Suprapubic skin (tissue), 4 donors: ENCODE results near the gene BAZ2B. TPM values are rescaled to one million over a fixed set of nuclear protein-coding genes. Genes with fewer than 3 reads are reported as not detected.

ENCODE experiments used
- DNase-seq, 2 donors: peaks; one replicate each; pipeline ENCODE4 v3.0.0-alpha.2; 2019; ENCODE audit warnings: low spot score in 2 of 2
- H3K27ac ChIP-seq: fragments of 200-600 bp; sonication (generic); one replicate; pipeline ENCODE4 v1.5.1; 2019
- H3K27me3 ChIP-seq: fragments of 200-600 bp; sonication (generic); one replicate; pipeline ENCODE4 v1.5.1; 2019
- H3K36me3 ChIP-seq: fragments of 200-600 bp; sonication (generic); one replicate; pipeline ENCODE4 v1.5.1; 2019
- H3K4me1 ChIP-seq: fragments of 200-600 bp; sonication (generic); one replicate; pipeline ENCODE4 v1.5.1; 2019
- H3K4me3 ChIP-seq: fragments of 200-600 bp; sonication (generic); one replicate; pipeline ENCODE4 v1.5.1; 2019; ENCODE audit warnings: mild to moderate bottlenecking
- H3K9me3 ChIP-seq: fragments of 200-600 bp; sonication (generic); one replicate; pipeline ENCODE4 v1.5.1; 2019
- EP300 ChIP-seq: sonication (generic); formaldehyde crosslinking; IDR thresholded peaks from one replicate; pipeline ENCODE4 v1.6.1; 2017; ENCODE audit warnings: antibody characterized with exemption
- POLR2A ChIP-seq, 2 donors: fragments of 450-650 bp; IDR thresholded peaks; one replicate each; pipeline ENCODE4 v1.6.1; 2017; ENCODE audit warnings: antibody characterized with exemption in 2 of 2, mild to moderate bottlenecking in 2 of 2, moderate library complexity in 2 of 2
- POLR2AphosphoS5 ChIP-seq, 3 donors: sonication (generic); formaldehyde crosslinking; IDR thresholded peaks; one replicate each; pipeline ENCODE4 v1.6.1; 2017; ENCODE audit warnings: antibody characterized with exemption in 3 of 3
- WGBS: methylation state at CpG from one replicate; pipeline ENCODE4 v1.1.5; 2018; 5-methylcytosine and 5-hydroxymethylcytosine counted together
- total RNA-seq, 4 donors: library from RNA; depleted of rRNA; stranded (reverse); fragments of >200 nt; gene quantifications; one replicate each; pipeline ENCODE4 v1.1.0, GENCODE V29; 2016
- TF ChIP-seq, protein P1 (sequence below), 2 donors: fragments of 200-600 bp in 1 of 2; fragments of 450-650 bp in 1 of 2; sonication (generic) in 1 of 2; IDR thresholded peaks; one replicate each; pipeline ENCODE4 v1.5.1; 2016 to 2019; ENCODE audit warnings: antibody characterized with exemption in 2 of 2, mild to moderate bottlenecking in 1 of 2, moderate library complexity in 1 of 2

The BAZ2B gene
- total RNA-seq, 4 donors from 2014 or later: 61.7 to 185 (median 80.8) TPM

DNA sequence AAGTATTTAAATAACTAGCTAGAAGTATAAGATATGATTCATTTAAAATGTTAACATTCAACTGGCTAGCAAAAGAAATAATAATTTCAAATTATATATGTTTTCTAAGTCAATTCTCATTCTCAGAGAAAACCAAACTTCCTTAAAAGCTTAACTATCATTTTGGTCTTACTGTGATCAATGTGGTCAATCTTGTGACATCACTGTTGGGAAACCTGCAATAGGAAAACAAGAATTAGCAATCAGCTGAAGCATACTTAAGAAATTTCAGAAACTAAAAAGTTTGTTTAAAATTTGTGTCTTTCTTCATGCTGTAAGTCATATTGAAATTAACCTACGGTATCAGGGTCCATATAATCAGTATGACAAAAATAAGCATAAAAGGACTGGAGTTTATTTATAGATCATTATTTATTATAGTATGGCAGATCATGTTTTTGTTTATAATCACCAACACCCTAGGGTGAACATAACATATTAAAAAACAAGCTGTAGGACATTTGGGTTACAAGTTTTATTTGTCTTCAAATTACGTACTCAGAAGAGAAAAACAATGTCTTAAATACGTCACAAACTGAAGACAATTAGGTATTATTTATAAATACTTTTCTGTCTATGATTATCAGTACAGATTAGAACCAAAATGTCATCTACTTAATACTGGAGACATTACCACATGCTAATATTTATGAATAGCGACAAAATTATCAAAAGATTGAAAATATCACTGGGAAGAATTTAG lies 60.5 kb downstream of the BAZ2B start:
- no peak overlapping the region for H3K4me3 ChIP-seq
- WGBS: 96% methylated on average over 4 of the region's 4 CpGs
- H3K4me1 ChIP-seq: no peaks in the 10 kb centered on the region
- H3K36me3 ChIP-seq: no peaks in the 10 kb centered on the region
- TF ChIP-seq EP300 (no peak), POLR2AphosphoS5 (IDR thresholded peaks at IDR 0.05) (no peak), POLR2A (IDR thresholded peaks at IDR 0.05) (no peak)
- TF ChIP-seq, protein P1, sequence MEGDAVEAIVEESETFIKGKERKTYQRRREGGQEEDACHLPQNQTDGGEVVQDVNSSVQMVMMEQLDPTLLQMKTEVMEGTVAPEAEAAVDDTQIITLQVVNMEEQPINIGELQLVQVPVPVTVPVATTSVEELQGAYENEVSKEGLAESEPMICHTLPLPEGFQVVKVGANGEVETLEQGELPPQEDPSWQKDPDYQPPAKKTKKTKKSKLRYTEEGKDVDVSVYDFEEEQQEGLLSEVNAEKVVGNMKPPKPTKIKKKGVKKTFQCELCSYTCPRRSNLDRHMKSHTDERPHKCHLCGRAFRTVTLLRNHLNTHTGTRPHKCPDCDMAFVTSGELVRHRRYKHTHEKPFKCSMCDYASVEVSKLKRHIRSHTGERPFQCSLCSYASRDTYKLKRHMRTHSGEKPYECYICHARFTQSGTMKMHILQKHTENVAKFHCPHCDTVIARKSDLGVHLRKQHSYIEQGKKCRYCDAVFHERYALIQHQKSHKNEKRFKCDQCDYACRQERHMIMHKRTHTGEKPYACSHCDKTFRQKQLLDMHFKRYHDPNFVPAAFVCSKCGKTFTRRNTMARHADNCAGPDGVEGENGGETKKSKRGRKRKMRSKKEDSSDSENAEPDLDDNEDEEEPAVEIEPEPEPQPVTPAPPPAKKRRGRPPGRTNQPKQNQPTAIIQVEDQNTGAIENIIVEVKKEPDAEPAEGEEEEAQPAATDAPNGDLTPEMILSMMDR (IDR thresholded peaks at IDR 0.05): no peak
- H3K9me3 ChIP-seq: no peaks in the 10 kb centered on the region
- DNase-seq: no peak
- H3K27ac ChIP-seq: no peak overlapping the region
- H3K27me3 ChIP-seq: no peaks in the 10 kb centered on the region

DNA sequence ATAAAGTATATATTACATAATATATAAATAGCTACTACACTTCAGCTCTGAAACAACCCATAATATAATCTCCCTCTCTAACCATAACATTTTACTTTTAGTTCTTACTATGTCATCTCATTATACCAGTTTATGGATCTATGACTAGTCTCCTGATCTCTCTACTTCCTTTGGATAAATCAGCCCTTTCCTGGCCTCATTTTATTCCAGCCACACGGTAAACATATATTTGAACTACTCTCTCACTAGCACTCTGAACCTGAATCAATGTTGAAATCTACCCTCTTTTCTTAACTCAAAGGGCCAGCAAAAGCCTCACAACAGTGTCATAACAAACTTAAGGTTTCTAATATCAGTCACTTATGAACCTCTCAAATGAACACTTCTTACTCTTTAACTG lies 62.6 kb downstream of the BAZ2B start:
- TF ChIP-seq POLR2A (IDR thresholded peaks at IDR 0.05) (no peak), EP300 (no peak), POLR2AphosphoS5 (IDR thresholded peaks at IDR 0.05) (no peak)
- TF ChIP-seq, protein P1 (IDR thresholded peaks at IDR 0.05): no peak
- H3K27ac ChIP-seq: no peak overlapping the region
- WGBS: 71% methylated on average over 1 of the region's 1 CpG
- no peaks in the 10 kb centered on the region for H3K27me3 ChIP-seq
- no peak for DNase-seq
- no peaks in the 10 kb centered on the region for H3K36me3 ChIP-seq
- no peaks in the 10 kb centered on the region for H3K4me1 ChIP-seq
- H3K9me3 ChIP-seq: no peaks in the 10 kb centered on the region
- H3K4me3 ChIP-seq: no peak overlapping the region

DNA sequence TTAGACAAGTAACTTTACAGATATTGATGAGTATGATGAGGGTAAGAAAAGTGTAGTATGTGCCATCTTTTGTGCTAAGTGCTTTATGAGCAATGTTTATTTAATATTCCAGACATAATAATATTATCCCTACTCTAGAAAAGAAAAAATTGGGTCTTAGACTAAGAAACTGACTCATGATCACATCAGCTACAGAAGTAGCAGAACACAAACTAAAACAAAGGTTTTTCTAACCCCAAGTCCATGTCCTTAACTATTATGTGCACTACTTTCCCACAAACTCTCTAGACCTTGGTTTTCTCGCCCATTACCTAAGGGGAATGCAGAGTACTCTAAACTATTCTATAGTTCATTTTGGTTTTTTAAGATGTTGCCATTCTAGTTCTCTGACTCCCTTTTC lies 64.5 kb downstream of the BAZ2B start:
- 88% methylated on average over 1 of the region's 1 CpG for WGBS
- no peaks in the 10 kb centered on the region for H3K9me3 ChIP-seq
- H3K27ac ChIP-seq: no peak overlapping the region
- TF ChIP-seq, protein P1 (IDR thresholded peaks at IDR 0.05): no peak
- no peak for TF ChIP-seq EP300
- TF ChIP-seq POLR2AphosphoS5 (IDR thresholded peaks at IDR 0.05): no peak
- TF ChIP-seq POLR2A (IDR thresholded peaks at IDR 0.05): no peak
- no peaks in the 10 kb centered on the region for H3K4me1 ChIP-seq
- H3K27me3 ChIP-seq: no peaks in the 10 kb centered on the region
- no peak for DNase-seq
- no peaks in the 10 kb centered on the region for H3K36me3 ChIP-seq
- H3K4me3 ChIP-seq: no peak overlapping the region

DNA sequence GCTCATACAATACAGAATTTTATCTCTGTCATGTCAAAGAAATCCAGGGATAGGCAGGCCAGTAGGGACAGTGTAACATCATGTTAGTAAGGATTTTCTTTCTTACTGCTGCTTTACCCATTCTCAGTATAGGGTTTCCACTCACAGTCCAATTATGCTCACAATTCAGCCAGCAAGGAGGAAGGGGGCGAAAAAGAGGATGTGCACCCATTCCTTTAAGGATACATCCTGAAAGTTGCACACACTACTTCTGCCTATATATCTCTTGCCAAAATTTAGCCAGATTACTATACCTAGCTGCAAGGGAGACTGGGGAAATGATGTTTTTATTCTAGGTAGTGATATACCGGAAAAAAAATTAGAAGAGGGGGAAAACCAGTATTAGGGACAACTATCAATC lies 66.1 kb downstream of the BAZ2B start:
- no peaks in the 10 kb centered on the region for H3K27me3 ChIP-seq
- no peaks in the 10 kb centered on the region for H3K36me3 ChIP-seq
- TF ChIP-seq POLR2AphosphoS5 (IDR thresholded peaks at IDR 0.05) (no peak), EP300 (no peak)
- WGBS: 93% methylated on average over 2 of the region's 2 CpGs
- H3K4me3 ChIP-seq: no peak overlapping the region
- no peak for DNase-seq
- H3K4me1 ChIP-seq: no peaks in the 10 kb centered on the region
- H3K9me3 ChIP-seq: no peaks in the 10 kb centered on the region
- no peak overlapping the region for H3K27ac ChIP-seq

DNA sequence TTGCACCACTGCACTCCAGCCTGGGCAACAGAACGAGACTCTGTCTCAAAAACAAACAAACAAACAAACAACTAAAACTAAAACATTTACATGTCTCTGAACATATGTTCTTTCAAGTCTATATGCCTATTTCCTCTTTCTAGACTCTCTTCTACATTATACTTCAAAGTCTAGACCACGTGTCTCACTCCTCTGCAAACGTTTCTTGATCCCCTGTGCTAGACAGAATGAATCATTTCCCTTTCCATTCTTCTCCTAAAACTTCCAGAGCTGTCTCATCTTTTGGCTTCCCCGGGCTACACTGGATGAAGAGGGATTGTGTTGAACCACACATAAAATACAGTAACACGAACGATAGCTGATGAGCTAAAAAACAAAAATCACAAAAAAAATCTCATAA lies 67.1 kb downstream of the BAZ2B start:
- Histone ChIP-seq H3K27ac (no peak overlapping the region), H3K4me3 (no peak overlapping the region), H3K4me1 (no peaks in the 10 kb centered on the region), H3K36me3 (no peaks in the 10 kb centered on the region), H3K9me3 (no peaks in the 10 kb centered on the region), H3K27me3 (no peaks in the 10 kb centered on the region)
- TF ChIP-seq, protein P1 (IDR thresholded peaks at IDR 0.05): no peak
- TF ChIP-seq EP300 (no peak), POLR2AphosphoS5 (IDR thresholded peaks at IDR 0.05) (no peak), POLR2A (IDR thresholded peaks at IDR 0.05) (no peak)
- WGBS: 82% methylated on average over 6 of the region's 6 CpGs
- DNase-seq: no peak
